NOMO-1 (cell line): ENCODE results near the gene RAB3IL1.

Experiments
- DNase-seq, 2 experiments: peaks; one replicate each; lab custom pipeline; 2025; ENCODE audit not compliant: unreplicated experiment in 2 of 2; lab: John Stamatoyannopoulos, UW

RAB3IL1 gene

DNA sequence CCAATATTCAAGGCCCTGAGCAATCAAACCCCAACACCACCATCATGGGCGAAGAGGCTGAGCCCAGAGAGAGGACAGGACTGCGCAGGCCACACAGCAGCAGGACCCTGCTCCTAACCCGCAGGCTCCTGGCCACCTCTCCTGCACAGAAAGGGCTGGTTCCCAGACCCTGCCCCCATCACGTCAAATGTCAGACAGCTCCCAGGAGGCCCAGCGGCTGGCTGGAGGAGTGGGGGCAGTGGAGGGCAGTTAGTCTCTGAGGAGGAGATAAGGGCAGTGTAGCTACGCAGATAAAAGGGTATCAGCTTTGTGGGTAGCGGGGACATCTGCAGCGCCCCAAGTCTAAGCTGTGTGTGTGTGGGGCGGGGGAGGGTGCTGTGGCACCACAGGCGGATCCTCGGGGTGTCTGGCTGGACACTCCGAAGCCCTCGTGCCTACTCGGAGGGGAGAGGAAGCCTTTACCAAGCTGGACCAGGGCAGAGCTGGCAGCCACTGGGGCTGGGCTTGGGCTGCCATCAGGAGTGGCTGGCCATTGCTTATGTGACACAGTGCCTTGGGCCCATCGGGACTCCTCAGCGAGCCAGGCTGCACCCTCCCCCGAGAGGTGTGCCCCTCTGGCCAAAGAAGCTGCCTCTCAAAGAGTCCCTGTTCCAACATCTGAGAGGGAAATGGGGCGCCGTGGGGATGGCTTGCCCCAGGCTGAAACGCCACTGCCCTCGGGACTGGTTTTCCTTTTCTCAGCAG is 47.5 kb downstream of the RAB3IL1 start:
- no peak for DNase-seq

GRCh38 chr11:61869429-61869707 is 48.0 kb downstream of the RAB3IL1 start:
- no peak for DNase-seq

GRCh38 chr11:61868571-61869428 is 48.6 kb downstream of the RAB3IL1 start:
- DNase-seq: no peak

- DNase-seq: no peak
Measured at GRCh38 chr11:61866958-61867343, 50.4 kb downstream of the RAB3IL1 start.

DNA sequence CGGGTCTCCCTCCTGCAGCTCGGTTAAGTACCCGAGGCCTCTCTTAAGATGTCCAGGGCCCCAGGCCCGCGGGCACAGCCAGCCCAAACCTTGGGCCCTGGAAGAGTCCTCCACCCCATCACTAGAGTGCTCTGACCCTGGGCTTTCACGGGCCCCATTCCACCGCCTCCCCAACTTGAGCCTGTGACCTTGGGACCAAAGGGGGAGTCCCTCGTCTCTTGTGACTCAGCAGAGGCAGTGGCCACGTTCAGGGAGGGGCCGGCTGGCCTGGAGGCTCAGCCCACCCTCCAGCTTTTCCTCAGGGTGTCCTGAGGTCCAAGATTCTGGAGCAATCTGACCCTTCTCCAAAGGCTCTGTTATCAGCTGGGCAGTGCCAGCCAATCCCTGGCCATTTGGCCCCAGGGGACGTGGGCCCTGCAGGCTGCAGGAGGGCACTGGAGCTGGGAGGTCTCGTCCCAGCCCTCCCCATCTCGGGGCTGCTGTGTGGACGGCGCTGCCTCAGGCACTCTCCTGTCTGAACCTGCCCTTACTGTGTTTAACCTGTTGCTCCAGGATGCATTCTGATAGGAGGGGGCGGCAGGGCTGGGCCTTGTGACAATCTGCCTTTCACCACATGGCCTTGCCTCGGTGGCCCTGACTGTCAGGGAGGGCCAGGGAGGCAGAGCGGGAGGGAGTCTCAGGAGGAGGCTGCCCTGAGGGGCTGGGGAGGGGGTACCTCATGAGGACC is 51.0 kb downstream of the RAB3IL1 start:
- DNase-seq: no peak

DNA sequence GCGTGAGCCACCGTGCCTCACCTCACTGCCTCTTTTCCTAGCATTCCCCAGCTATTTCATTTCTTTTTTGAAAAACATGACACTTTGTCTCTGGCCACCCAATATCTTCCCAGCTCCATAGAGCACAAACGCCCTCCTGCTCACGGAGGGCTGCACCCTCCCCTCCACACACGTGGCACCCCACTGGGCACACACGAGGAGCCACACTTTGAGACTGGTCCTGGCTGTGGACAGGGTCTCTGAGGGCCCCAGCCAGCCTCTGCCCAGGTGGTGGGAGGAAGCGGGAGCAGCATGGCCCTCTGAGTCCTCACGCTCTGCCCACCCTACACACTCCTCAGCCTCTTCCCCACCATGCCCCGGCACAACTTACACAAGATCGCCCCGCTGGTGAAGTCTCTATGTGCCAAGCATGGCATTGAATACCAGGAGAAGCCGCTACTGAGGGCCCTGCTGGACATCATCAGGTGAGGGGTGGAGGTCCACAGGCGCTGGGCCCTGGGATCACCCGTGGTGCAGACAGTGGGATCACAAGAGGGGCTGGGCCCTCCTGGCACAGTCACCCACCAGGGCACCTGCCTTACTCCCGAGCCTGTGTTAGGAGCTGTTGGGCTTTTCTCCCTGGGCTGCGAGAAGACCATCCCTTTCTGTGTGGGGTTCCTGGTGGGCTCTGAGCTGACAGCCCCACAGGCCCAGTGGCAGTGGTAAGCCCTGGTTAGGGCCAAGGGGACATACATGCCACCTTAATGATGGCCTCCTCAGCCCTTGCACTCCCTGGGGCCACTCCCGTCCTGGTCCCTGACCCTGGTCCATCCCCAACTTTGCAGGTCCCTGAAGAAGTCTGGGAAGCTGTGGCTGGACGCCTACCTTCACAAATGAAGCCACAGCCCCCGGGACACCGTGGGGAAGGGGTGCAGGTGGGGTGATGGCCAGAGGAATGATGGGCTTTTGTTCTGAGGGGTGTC is 52.3 kb downstream of the RAB3IL1 start:
- DNase-seq: no peak

- no peak for DNase-seq
Measured at GRCh38 chr11:61863548-61864081, 53.8 kb downstream of the RAB3IL1 start.

GRCh38 chr11:61862714-61863547 is 54.4 kb downstream of the RAB3IL1 start:
- no peak for DNase-seq

GRCh38 chr11:61861634-61862033 is 55.7 kb downstream of the RAB3IL1 start:
- DNase-seq: no peak

GRCh38 chr11:61860054-61860903 is 57.1 kb downstream of the RAB3IL1 start:
- no peak for DNase-seq

- DNase-seq: no peak
Measured at GRCh38 chr11:61855939-61856680, 61.3 kb downstream of the RAB3IL1 start.

- no peak for DNase-seq
Measured at GRCh38 chr11:61854966-61855714, 62.2 kb downstream of the RAB3IL1 start.

GRCh38 chr11:61854206-61854895 is 63.0 kb downstream of the RAB3IL1 start:
- no peak for DNase-seq

GRCh38 chr11:61853698-61854169 is 63.6 kb downstream of the RAB3IL1 start:
- DNase-seq: no peak

- no peak for DNase-seq
Measured at GRCh38 chr11:61851900-61852295, 65.5 kb downstream of the RAB3IL1 start.

GRCh38 chr11:61851113-61851899 is 66.1 kb downstream of the RAB3IL1 start:
- DNase-seq: no peak
